Measurements from ENCODE around the gene SECISBP2. TPM values are rescaled to one million over a fixed set of nuclear protein-coding genes. Genes with fewer than 3 reads are reported as not detected.
A peak's percentile ranks its signal among the peaks of the same experiment; 100 is the strongest.

Gene SECISBP2
- total RNA-seq, 8 experiments from 2014 or later: 24.5 to 73.8 (median 52.7) TPM

DNA sequence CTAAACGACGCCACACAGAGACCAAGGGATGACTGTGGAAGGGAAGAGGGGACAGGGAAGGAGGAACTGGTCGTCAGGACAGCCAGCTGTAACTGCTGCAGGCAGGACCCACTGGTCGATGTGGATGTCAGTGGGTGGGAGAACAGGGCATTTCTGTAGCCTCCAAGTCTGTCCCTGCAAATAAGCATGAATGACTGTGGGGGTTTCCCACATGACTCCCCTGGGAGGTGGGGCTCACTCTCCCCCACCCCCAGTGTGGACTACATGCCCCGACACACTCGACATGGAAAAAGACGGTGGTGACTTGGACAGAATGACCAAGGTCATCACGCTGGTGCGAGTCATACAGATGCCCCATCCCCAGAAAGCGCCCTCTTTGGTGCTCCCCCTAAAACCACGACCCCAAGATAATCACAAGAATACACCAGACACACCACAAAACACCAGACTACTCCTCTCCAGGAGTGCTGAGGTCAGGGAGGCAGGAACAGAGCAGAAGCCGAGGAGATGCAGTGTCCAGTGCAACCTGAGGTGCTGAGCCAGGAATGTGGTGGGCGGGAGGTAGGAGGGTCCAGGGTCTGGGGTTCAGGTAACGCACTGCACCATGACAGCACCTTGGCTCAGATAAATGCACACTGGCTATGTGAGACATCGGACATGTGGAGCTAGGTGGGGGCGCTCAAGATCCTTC is 64.9 kb downstream of the SECISBP2 start:
- in situ Hi-C loops (cut with MboI; ENCODE audit: low pct_unique_long_range_greater_than_20kb in 2 of 9, low sequenced_read_pairs in 9 of 9, unreplicated experiment in 9 of 9): no loop called here
- H3K27ac ChIP-seq: no peak overlapping the region
- no peaks in the 10 kb centered on the region for H3K4me1 ChIP-seq (replicated peaks in 1 of 2)
- WGBS, 10 experiments: 60 to 100% (median 89%) methylated on average over 1 to 5 of the region's 16 CpGs; no CpG with 5 or more reads in 4 of the 10 experiments
- ATAC-seq (replicated peaks in 6 of 8): no peak
- no peak overlapping the region for H3K4me3 ChIP-seq

DNA sequence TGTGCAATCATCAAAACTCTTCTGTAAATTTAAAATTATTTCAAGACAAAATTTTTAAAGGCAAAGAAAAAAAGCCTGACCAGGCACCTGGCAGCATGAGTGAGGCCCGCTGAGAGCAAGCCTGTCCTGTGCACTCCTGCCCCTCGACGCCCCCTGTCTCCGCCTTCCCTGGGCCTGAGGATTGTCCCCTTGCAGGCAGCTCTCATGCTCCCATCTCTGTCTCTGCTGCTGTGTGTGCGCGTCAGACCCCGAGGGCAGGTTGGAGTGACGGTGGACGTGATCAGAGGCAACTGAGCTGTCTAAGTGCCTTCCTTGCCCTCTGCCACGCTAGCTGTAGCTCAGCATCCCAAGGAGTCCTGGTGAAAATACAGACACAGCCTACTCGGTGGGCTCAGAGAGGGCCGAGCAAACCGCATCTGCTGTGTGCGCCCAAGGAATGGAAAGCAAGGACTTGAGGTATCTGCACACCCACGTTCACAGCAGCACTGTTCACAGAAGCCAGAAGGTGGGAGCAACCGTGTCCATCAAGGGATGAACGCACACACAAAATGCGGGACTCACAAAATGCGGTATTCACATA is 65.5 kb downstream of the SECISBP2 start:
- ATAC-seq (replicated peaks in 6 of 8): no peak
- H3K4me3 ChIP-seq: no peak overlapping the region
- no peaks in the 10 kb centered on the region for H3K4me1 ChIP-seq (replicated peaks in 1 of 2)
- H3K27ac ChIP-seq: no peak overlapping the region
- WGBS, 10 experiments: 65 to 100% (median 90%) methylated on average over 1 to 13 of the region's 19 CpGs; no CpG with 5 or more reads in 3 of the 10 experiments
- in situ Hi-C loops (cut with MboI; ENCODE audit: low pct_unique_long_range_greater_than_20kb in 2 of 9, low sequenced_read_pairs in 9 of 9, unreplicated experiment in 9 of 9): no loop called here

DNA sequence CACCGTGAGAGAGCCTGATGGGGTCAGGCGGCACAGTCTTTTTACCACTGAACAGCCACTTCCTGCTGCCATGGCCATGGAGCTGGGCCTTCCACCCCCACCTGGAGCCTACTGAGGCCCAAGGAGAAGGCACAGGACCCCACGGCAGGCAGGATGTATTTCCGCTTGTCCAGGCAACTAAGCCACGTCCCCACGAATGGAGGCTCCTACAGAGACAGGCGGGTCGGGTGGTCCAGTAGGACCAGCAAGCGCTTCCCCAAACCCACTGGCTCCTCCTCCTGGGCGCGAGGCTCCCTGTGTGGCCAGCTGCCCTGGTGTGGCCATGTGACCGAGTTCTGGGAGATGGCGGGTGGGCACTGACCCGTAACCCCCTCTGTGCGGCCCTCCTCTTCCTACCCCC is 66.5 kb downstream of the SECISBP2 start:
- in situ Hi-C loops (cut with MboI; ENCODE audit: low pct_unique_long_range_greater_than_20kb in 2 of 9, low sequenced_read_pairs in 9 of 9, unreplicated experiment in 9 of 9): no loop called here
- H3K4me3 ChIP-seq: no peak overlapping the region
- ATAC-seq (replicated peaks in 6 of 8): no peak
- no peak overlapping the region for H3K27ac ChIP-seq
- WGBS, 10 experiments: 89 to 100% (median 96%) methylated on average over 2 to 6 of the region's 15 CpGs; no CpG with 5 or more reads in 4 of the 10 experiments
- no peaks in the 10 kb centered on the region for H3K4me1 ChIP-seq (replicated peaks in 1 of 2)

GRCh38 chr9:89386206-89386605 is 67.9 kb downstream of the SECISBP2 start:
- no peaks in the 10 kb centered on the region for H3K4me1 ChIP-seq (replicated peaks in 1 of 2)
- no peak overlapping the region for H3K27ac ChIP-seq
- H3K4me3 ChIP-seq: no peak overlapping the region
- in situ Hi-C loops (cut with MboI; ENCODE audit: low pct_unique_long_range_greater_than_20kb in 2 of 9, low sequenced_read_pairs in 9 of 9, unreplicated experiment in 9 of 9): no loop called here
- 70 to 100% (median 92%) methylated on average over 1 to 9 of the region's 11 CpGs; no CpG with 5 or more reads in 4 of the 10 experiments for WGBS, 10 experiments
- no peak for ATAC-seq (replicated peaks in 6 of 8)

- in situ Hi-C loops (cut with MboI; ENCODE audit: low pct_unique_long_range_greater_than_20kb in 2 of 9, low sequenced_read_pairs in 9 of 9, unreplicated experiment in 9 of 9): no loop called here
- no peak for ATAC-seq (replicated peaks in 6 of 8)
- no peak overlapping the region for H3K27ac ChIP-seq
- WGBS, 10 experiments: 0 to 96% (median 80%) methylated on average over 1 to 4 of the region's 11 CpGs; no CpG with 5 or more reads in 3 of the 10 experiments
- no peak overlapping the region for H3K4me3 ChIP-seq
- H3K4me1 ChIP-seq (replicated peaks in 1 of 2): no peaks in the 10 kb centered on the region
These were observed 68.5 kb downstream of the SECISBP2 start for GRCh38 chr9:89386797-89387196.

DNA sequence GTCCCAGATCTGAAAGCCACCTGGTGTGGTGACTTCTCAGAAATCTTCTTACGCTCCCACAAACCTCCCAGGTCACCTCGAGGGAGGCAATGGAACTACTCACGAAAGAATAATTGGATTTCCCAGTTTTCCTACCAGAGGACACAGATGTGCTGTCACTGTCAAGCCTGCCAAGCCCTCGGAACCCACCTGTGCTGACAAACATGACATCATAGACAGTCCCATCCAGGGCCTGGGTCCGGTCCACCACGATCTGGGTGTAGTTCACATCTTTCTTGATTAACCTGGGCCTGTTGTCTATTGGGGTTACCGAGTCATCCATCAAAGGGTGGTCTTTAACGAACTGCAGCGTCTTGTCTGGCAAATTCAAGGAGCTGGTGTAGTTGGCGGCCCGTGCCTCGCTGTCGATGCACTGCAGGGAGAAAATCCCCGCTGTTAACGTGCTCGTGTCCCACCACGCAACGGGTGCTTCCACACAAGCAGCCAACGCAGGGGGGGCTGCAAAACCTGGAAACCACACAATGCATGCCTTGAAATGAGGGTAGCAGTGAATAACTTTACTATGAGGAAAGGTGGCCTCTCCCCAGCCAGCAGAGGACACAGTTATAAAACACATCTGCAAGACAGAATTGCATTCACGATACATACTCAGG is 69.0 kb downstream of the SECISBP2 start:
- Histone ChIP-seq H3K4me3 (no peak overlapping the region), H3K27ac (no peak overlapping the region), H3K4me1 (replicated peaks in 1 of 2) (no peaks in the 10 kb centered on the region)
- peak in 1 of 8 experiments; percentile 14 for ATAC-seq (replicated peaks in 6 of 8)
- in situ Hi-C loops (cut with MboI; ENCODE audit: low pct_unique_long_range_greater_than_20kb in 2 of 9, low sequenced_read_pairs in 9 of 9, unreplicated experiment in 9 of 9): no loop called here
- 58 to 100% (median 93%) methylated on average over 1 to 12 of the region's 20 CpGs; no CpG with 5 or more reads in 1 of the 10 experiments for WGBS, 10 experiments

DNA sequence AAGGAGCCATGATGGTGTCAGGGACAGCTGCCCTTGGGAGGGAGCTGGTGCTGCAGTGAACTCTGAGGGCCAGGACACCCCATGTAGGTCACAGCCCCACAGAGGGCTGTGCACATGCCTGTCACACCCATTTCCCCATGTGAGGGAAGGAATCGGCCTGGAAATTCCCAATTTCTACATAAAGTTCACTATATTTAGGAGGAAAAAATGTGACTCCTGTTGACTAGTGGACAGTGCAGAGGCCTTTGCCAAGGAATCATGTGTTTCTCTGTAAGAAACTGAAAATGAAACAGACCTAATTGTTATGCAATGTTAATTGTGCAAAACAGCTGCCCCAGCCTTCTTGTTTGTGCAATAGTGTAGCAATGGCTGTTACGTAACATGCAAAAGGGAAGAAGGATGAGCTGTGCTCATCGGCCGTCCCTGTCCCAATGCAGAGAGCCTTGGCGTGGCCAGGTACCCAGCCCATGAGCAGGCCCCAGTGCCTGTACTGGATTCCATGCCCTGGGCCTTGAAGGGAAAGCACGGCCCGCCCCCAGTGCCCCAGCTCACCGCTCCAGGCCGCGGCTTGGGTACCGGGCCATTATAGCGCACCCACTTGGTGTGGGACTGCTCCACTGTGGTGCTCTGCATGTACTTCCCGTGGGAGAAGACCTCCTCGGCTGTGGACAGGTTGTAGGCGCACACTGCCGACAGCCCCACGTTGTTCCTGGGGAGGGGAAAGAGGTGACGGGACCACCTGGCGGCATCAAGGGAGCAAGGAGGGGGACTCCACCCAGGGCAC is 70.0 kb downstream of the SECISBP2 start:
- H3K27ac ChIP-seq: peak overlapping the region in 1 of 2 donors; percentile 10
- WGBS, 10 experiments: 7 to 100% (median 71%) methylated on average over 1 to 5 of the region's 19 CpGs; no CpG with 5 or more reads in 4 of the 10 experiments
- H3K4me1 ChIP-seq (replicated peaks in 1 of 2): peaks cover 0 to under 1% of the 10 kb centered on the region in 2 donors
- peak in 7 of 8 experiments; percentile 18 to 96 (median 58) for ATAC-seq (replicated peaks in 6 of 8)
- H3K4me3 ChIP-seq: no peak overlapping the region
- in situ Hi-C loops (cut with MboI; ENCODE audit: low pct_unique_long_range_greater_than_20kb in 2 of 9, low sequenced_read_pairs in 9 of 9, unreplicated experiment in 9 of 9): no loop called here

- Histone ChIP-seq H3K4me3 (no peak overlapping the region), H3K4me1 (replicated peaks in 1 of 2) (peaks cover 0 to 2% of the 10 kb centered on the region in 2 donors), H3K27ac (no peak overlapping the region)
- in situ Hi-C loops (cut with MboI; ENCODE audit: low pct_unique_long_range_greater_than_20kb in 2 of 9, low sequenced_read_pairs in 9 of 9, unreplicated experiment in 9 of 9): no loop called here
- no peak for ATAC-seq (replicated peaks in 6 of 8)
- 31 to 88% methylated on average over 3 of the region's 12 CpGs; no CpG with 5 or more reads in 8 of the 10 experiments for WGBS, 10 experiments
These were observed 70.5 kb downstream of the SECISBP2 start for GRCh38 chr9:89388868-89389177.

GRCh38 chr9:89390068-89390555 is 71.8 kb downstream of the SECISBP2 start:
- WGBS, 10 experiments: 63 to 97% (median 75%) methylated on average over 2 to 4 of the region's 10 CpGs; no CpG with 5 or more reads in 6 of the 10 experiments
- Histone ChIP-seq H3K4me1 (replicated peaks in 1 of 2) (peaks cover 0 to 2% of the 10 kb centered on the region in 2 donors), H3K4me3 (no peak overlapping the region), H3K27ac (no peak overlapping the region)
- ATAC-seq (replicated peaks in 6 of 8): no peak
- in situ Hi-C loops (cut with MboI; ENCODE audit: low pct_unique_long_range_greater_than_20kb in 2 of 9, low sequenced_read_pairs in 9 of 9, unreplicated experiment in 9 of 9): no loop called here

DNA sequence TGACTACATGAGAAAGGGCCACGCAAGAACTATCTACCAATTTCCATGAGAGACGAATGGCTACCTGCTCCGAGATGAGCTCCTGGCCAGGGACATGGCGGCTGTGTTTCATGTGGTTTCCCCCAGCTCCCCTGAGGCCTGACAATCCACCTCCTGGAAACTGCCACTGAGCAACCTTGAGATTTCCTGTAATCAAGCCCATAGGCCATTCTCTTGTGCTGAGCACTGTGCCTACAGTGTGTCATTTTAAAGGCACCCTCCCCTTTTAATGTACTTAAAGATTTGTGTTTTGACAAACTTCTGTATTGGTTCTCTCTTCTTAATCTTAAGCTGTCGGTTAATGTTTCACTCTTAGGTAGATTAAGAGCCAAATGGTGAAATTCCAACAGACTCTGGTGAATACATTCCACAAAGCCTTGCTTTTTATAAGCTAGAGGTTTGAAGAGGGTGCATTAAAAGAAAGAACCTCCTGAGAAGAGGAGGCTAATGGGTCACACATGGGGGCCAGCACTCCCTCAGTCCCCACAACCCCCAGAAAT is 72.3 kb downstream of the SECISBP2 start:
- in situ Hi-C loops (cut with MboI; ENCODE audit: low pct_unique_long_range_greater_than_20kb in 2 of 9, low sequenced_read_pairs in 9 of 9, unreplicated experiment in 9 of 9): no loop called here
- H3K27ac ChIP-seq: no peak overlapping the region
- H3K4me1 ChIP-seq (replicated peaks in 1 of 2): peaks cover 0 to 2% of the 10 kb centered on the region in 2 donors
- WGBS, 10 experiments: 25 to 100% (median 90%) methylated on average over 1 to 4 of the region's 5 CpGs; no CpG with 5 or more reads in 1 of the 10 experiments
- H3K4me3 ChIP-seq: no peak overlapping the region
- ATAC-seq (replicated peaks in 6 of 8): no peak

DNA sequence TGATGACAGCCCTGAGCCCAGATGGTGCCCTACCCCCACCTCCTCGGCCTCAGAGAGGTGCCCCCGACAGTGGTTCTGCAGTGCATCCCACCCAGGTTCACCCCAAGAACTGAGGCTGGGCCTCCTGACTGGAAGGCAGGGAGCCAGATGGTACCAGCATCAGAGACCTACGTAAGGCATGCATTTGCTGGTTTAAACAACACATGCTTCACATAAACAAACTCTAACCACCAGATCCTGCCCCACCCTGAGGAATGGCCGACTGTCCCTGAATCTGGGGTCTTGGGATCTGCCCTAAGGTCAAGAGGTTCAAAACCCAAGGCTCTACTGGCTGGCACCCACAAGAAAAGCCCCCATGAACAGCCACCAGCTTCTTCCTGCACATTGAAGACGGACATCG is 73.3 kb downstream of the SECISBP2 start:
- Histone ChIP-seq H3K27ac (no peak overlapping the region), H3K4me1 (replicated peaks in 1 of 2) (peaks cover 0 to 2% of the 10 kb centered on the region in 2 donors), H3K4me3 (no peak overlapping the region)
- ATAC-seq (replicated peaks in 6 of 8): no peak
- WGBS, 10 experiments: 0 to 100% (median 80%) methylated on average over 1 to 3 of the region's 6 CpGs; no CpG with 5 or more reads in 5 of the 10 experiments
- in situ Hi-C loops (cut with MboI; ENCODE audit: low pct_unique_long_range_greater_than_20kb in 2 of 9, low sequenced_read_pairs in 9 of 9, unreplicated experiment in 9 of 9): no loop called here

DNA sequence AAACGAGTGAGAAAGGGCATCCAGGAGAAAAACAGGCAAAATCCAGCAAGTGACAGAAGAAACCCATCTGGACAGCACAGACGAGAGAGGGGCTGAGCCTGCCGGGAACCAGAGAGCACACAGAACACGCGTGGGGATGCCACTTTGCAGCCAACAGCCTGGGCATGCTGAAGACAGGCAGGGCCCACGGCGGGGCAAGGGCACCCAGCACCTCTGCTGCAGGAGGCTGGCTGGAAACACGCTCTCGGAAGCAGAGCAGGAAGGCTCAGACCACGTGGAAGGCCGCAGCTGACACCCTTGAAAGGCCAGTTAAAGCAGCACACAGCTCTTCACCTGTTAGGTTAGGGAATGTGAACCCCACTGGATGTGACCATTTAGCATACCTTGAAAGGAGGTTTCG is 76.1 kb downstream of the SECISBP2 start:
- 69 to 100% (median 95%) methylated on average over 1 to 9 of the region's 12 CpGs; no CpG with 5 or more reads in 3 of the 10 experiments for WGBS, 10 experiments

More for the DNA sequence above, 76.1 kb downstream of the SECISBP2 start:
- no peak overlapping the region for H3K4me3 ChIP-seq
- H3K27ac ChIP-seq: no peak overlapping the region
- no peak for ATAC-seq (replicated peaks in 6 of 8)
- in situ Hi-C loops (cut with MboI; ENCODE audit: low pct_unique_long_range_greater_than_20kb in 2 of 9, low sequenced_read_pairs in 9 of 9, unreplicated experiment in 9 of 9): no loop called here
- H3K4me1 ChIP-seq (replicated peaks in 1 of 2): peaks cover 0 to 2% of the 10 kb centered on the region in 2 donors
